ENCODE results near the gene TBC1D9B.

The TBC1D9B gene

GRCh38 chr5:179816401-179816795 lies 91.3 kb downstream of the TBC1D9B start:
- no peak overlapping the region for H3K27ac ChIP-seq
- TF ChIP-seq, protein P1, sequence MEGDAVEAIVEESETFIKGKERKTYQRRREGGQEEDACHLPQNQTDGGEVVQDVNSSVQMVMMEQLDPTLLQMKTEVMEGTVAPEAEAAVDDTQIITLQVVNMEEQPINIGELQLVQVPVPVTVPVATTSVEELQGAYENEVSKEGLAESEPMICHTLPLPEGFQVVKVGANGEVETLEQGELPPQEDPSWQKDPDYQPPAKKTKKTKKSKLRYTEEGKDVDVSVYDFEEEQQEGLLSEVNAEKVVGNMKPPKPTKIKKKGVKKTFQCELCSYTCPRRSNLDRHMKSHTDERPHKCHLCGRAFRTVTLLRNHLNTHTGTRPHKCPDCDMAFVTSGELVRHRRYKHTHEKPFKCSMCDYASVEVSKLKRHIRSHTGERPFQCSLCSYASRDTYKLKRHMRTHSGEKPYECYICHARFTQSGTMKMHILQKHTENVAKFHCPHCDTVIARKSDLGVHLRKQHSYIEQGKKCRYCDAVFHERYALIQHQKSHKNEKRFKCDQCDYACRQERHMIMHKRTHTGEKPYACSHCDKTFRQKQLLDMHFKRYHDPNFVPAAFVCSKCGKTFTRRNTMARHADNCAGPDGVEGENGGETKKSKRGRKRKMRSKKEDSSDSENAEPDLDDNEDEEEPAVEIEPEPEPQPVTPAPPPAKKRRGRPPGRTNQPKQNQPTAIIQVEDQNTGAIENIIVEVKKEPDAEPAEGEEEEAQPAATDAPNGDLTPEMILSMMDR (IDR thresholded peaks at IDR 0.05): no peak
- no peak for TF ChIP-seq ZFX (IDR thresholded peaks at IDR 0.05; ENCODE audit: borderline replicate concordance)

GRCh38 chr5:179815491-179816249 lies 92.0 kb downstream of the TBC1D9B start:
- no peak overlapping the region for H3K27ac ChIP-seq
- TF ChIP-seq, protein P1 (IDR thresholded peaks at IDR 0.05): no peak
- no peak for TF ChIP-seq ZFX (IDR thresholded peaks at IDR 0.05; ENCODE audit: borderline replicate concordance)

GRCh38 chr5:179814090-179814489 lies 93.6 kb downstream of the TBC1D9B start:
- TF ChIP-seq, protein P1 (IDR thresholded peaks at IDR 0.05): no peak
- TF ChIP-seq ZFX (IDR thresholded peaks at IDR 0.05; ENCODE audit: borderline replicate concordance): no peak
- no peak overlapping the region for H3K27ac ChIP-seq

DNA sequence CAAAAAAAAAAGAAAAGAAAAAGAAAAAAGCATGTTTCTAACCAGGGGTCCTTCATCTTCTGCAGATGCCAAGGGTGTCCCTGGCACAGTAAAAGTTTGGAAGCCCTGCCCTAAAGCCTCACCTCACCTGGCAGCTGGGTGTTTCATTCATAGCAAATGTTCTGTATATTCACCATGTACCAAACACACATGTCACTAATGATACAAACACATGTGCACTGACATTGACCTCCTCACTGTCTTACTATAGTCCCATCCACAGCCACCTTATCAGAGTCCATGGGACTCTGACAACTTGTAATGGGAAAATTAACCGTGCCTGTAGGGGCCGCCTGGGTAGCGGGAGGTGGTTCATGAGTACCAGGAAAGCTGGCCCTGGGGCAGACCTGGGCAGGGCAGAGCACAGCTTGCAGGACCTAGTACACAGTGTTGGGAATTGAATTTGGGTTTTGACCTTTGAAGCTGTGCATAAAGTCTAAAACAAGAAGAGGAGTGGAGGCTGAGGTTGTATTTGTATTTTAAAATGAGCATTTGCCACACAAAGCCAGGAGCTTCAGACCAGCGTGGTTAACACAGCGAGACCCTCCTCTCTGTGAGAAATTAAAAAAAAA lies 94.6 kb downstream of the TBC1D9B start:
- no peak overlapping the region for H3K27ac ChIP-seq
- TF ChIP-seq, protein P1 (IDR thresholded peaks at IDR 0.05): no peak
- TF ChIP-seq ZFX (IDR thresholded peaks at IDR 0.05; ENCODE audit: borderline replicate concordance): no peak

DNA sequence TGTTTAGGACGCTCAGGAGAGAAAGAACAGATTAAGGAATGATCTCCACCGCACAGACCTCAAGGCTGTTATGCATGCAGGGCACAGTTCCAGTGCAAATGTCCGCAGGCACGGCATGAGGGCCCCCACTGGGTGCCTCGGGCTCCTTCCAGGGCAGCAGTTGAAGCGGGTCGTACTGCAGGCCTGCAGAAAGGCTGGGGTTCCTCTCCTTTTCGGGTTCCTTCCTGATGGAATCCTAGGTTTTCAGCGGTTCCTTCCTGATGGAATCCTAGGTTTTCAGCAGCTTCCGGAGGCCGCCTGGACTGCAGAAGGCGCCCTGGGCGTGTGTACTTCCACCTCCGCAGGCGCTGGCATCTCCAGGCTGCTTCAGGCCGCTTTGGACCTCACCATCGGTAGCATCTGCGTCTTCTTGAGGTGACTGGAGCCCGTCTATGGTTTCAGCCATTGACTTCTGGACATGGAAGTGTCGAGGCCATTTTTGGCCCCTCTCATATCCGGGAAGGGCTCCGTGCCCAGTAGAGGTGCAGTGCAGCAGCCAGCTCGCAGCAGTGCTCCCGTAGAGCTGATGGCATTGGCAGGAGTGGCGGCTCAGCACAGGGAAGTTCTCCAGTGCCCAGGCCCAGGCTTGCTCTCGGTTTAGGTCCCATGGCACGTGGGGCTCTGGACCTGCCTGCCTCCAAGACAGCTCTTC lies 95.4 kb downstream of the TBC1D9B start:
- no peak for TF ChIP-seq ZFX (IDR thresholded peaks at IDR 0.05; ENCODE audit: borderline replicate concordance)
- TF ChIP-seq, protein P1 (IDR thresholded peaks at IDR 0.05): no peak
- H3K27ac ChIP-seq: no peak overlapping the region

Data from 22Rv1 (cell line).